ENCODE results near the gene DEPP1.

DEPP1 gene

DNA sequence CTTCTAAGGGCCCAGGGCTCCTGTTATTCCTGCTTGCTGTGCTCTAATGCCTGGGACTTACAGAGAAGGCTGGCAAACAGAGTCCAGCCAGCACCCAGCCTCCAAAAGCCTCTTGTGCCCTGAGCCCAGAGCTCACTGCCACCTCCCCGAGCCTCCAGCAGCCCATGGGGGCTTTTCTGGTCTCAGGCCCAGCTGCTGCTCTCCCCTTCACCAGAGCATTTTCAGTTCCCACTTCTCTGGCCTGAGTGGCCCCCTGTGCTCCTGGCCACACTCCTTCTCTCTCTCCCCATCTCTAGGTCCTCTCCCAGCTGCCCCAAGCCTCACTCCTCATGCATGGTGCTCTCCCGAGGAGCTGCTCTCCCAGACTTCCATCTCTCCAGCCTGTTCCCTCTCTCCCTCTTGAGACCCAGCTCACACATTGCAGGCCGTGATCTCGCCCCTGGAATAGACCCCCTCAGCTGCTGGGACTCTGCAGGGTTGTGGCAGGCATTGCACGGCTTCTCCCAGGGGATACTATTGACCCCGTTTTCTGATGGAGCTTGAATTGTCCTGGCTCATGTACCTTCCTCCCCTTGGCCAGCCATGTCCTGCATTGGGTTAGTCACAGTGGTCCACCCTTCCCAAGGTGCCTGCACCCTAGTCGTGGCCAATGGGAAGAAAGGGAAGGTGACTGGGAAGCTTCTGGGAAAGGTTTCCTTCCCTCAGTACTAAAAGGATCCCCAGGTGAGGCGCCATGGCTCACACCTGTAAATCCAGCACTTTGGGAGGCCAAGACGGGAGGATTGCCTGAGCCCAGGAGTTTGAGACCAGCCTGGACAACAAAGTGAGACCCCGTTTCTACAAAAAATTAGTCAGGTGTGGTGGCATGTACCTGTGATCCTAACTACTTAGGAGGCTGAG is 28.0 kb downstream of the DEPP1 start:
- no peak for DNase-seq

DNA sequence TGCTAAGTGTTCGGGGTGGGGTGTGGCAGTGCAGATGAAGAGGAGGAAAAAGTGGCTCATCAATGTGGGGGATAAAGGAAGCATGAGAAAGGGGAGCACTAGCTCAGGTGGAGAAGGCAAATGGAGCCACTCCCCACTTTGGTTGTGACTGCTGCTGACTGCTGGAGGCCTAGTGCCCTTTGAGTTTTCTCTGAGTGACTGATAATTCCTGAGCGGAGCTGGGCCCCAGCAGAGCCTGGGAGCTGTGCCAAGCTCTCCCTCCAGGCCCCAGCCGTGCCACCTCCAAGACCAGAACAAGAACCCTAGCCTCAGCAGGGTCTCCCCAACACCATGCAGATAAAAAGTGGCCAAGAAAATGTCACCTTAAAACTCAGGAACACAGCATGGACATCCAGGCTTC is 28.7 kb downstream of the DEPP1 start:
- DNase-seq = no peak

DNA sequence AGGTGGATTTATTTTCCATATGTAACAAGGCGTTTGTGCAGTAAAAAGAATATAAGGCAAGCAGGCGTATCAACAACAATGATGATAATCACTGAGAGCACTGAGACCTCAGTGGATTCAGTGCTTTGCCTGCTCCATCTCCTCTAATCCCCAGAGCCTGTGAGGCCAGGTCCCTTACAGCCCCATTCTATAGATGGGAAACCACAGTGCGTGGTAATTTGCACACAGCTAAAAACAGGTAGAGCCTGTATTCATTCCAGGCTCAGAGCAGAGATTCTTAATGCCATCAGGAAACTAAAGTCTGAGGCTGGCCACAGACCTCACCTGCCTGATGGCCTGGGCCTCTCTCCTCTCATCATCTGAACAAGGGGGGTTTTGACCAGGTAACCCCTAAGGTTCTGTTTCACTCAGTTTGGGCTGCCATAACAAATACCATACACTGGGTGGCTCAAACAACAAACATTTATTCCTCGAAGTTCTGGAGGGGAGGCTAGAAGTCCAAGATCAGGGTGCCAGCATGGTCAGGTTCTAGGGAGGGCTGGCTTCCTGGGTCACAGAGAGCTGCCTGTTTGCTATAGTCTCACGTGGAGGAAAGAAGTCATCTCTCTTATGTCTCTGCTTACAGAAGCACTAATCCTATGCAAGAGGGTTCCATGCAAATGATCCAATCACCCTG is 29.3 kb downstream of the DEPP1 start:
- no peak for DNase-seq

DNA sequence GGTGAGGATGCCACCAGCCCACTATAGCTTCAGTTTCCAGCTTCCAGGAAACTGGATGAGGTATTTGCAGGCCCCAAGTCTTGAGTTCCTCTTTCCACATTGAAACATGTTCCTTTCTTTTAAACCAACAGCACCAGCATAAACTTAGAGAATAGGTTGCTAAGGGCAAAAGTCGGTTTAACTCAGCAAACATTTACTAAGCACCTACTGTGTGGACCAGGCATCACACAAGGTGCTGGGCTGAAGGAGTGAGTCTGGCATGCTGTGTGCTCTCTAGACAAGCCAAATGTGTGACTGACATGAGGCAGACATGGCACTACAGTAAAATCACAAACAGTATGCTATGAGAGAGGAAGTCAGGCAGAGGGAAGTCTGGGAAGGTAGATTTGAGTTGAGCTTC is 30.0 kb downstream of the DEPP1 start:
- DNase-seq = no peak

- no peak for DNase-seq
Observed at GRCh38 chr10:44947371-44948152, 31.0 kb downstream of the DEPP1 start.

DNA sequence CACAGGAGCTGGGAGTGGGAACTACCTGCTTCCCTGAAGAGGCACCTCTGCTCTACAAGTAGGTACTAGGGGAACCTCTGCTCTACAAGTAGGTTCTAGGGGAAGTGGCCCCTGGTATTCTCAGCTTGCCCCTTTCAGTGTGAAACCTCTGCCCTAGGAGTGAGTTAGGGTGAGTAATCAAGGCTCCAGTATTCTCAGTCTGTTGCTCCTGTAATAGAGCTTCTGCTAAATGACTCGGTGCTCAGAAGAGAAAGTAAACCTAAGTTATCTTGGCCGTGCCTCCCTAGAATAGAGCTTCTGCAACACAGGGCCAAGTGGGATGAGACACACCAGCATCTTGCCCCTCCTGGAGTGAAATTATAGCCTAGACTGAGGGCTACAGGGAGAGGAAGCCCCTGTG is 32.4 kb downstream of the DEPP1 start:
- no peak for DNase-seq

GRCh38 chr10:44944354-44944753 is 34.3 kb downstream of the DEPP1 start:
- no peak for DNase-seq

DNA sequence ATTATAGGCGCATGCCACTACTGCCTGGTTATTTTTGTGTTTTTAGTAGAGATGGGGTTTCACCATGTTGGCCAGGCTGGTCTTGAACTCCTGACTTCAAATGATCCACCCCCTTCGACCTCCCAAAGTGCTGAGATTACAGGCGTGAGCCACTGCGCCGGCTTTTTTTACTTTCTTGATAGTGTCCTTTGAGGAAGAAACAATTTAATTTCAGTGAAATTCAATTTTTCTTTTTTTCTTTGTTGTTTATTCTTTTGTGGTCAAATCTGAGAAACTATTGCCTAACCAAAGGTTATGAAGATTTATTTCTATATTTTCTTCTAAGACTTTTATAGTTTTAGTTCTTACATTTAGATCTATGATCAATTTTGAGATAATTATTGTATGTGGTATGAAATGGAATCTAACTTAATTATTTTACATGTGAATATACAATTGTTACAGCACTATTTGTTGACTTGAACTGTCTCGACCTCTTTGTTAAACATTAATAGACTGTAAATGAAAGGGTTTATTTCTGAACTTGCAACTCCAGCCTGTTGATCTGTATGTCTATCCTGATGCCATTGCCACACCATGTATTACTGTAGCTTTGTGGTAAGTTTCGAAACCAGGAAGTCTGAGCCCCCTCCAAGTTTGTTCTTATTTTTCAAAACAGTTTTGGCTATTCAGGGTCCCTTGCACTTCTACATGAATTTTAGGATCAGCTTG is 38.8 kb downstream of the DEPP1 start:
- DNase-seq = no peak

DNA sequence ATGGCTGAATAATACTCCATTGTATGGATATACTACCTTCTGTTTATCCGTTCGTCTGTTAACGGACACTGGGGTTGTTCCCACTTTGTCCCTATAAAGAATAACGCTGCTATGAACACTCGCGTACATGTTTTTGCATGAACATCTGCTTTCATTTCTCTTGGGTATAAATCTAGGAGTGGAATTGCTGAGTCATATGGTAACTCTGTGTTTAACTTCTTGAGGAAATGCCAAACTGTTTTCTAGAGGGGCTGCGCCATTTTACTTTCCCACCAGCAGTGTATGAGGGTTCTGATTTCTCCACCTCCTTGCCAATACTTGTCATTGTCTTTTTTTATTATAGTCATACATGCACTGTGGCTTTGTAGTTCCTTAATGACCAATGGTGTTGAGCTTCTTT is 39.7 kb downstream of the DEPP1 start:
- no peak for DNase-seq

DNA sequence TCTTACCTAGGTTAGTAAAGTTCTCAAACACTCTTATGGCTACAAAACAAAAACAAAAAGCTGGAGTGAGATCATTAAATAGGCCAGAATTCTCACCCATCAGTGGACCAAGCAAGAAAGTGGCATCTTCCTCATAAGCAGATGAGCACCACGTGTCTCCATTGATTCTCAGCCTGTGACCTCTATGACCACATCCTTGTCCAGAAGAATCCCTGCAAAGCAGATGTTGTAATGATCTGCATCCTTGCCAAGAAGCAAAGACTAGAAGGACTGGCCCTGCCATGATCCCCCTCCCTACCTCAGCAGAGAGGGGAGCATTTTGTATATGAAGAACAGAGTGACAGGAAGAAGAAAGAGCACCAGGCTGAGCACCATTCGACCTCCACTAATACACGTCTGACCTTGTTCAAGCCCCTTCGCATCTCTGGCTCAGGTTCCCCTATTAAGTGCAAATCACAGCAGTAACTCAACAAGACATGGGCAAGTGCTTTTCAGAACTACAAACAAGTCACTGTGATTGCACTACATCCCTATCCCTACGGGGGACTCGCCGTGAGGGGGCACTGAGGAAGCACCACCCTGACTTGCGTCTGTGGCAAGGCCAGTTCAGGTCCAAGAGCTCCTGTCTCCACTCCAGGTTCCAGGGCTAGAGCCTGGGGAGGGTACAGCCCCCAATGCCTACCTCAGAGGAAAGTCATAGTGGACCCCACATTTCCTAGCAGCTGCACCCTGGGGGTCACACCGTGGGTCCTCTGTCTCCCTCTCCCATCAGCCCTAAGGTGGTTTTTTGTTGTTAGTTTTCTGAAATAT is 41.2 kb downstream of the DEPP1 start:
- DNase-seq = no peak

DNA sequence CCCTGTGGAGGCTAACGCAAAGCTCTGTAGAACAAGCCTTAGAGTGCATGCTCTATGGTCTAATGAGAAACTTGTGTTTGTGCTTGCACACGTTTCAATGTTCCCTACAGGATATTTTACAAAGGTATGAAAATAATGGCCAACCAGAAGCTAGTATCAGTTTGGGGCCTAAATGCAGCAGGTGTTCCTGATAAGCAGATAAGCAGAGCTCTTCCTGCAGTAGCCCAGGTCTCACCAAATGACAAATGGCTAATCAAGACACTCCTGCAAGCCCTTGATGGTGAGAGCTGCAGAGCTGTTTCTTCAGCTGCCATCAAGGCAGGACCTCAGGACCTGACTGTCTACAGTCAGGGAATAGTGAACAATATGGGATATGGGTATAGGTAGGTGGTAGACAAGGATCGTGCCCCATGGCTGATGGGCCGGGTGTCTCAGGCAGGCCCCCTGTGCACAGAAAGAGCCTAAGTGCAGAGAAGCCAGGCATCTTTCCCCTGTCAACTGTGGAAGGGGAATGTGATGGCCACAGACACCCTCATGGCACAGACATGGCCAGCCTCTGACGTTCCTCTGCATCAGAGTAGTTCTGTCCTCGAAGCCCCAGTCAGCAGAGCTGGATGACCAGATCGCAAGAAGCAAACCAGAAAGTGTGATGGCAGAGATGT is 42.2 kb downstream of the DEPP1 start:
- no peak for DNase-seq

DNA sequence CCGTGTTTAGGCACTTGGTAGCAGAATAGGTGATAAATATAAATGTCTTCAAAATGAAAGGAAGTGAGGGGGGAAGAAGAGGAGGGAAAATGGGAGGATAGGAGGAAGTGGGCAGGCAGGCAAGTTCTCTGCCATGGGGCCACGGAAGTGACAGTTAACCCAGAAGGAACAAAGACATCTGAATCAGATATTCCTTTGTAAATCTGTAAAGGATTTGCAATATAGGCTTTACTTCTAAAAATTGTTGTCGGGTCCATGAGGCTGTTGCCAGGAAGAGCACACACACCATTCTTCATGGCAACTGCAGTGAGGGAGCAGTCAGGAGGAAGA is 42.7 kb downstream of the DEPP1 start:
- no peak for DNase-seq

GRCh38 chr10:44935201-44935965 is 43.2 kb downstream of the DEPP1 start:
- DNase-seq = no peak

DNA sequence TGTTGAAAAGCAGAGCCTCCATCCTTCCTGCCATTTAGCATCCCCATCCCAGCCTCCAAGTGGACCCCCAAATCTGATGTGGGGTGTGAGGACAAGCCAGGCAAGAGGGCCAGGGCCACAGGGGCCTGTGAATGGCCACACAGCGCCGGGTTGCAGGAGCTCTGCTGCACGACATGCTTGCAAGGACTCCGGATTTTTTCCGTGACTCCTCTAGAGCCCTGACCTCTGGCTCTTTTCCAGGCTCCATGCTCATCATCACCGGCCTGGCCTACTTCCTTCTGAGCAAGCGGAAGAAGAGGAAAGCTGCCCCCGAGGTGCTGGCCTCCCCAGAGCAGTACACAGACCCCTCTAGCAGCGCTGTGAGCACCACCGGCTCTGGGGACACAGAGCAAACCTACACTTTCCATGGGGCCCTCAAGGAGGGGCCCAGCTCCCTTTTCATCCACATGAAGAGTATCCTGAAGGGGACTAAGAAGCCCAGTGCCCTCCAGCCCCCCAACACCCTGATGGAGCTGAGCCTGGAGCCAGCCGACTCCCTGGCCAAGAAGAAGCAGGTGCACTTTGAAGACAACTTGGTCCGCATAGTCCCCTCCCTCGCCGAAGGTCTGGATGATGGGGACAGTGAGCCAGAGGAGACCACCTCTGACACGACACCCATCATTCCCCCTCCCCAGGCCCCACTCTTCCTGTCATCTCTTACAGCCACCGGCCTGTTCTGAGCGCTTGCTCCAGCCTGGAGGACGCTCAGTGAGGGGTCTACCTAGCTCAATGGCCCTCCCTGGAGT is 44.0 kb downstream of the DEPP1 start:
- no peak for DNase-seq

DNA sequence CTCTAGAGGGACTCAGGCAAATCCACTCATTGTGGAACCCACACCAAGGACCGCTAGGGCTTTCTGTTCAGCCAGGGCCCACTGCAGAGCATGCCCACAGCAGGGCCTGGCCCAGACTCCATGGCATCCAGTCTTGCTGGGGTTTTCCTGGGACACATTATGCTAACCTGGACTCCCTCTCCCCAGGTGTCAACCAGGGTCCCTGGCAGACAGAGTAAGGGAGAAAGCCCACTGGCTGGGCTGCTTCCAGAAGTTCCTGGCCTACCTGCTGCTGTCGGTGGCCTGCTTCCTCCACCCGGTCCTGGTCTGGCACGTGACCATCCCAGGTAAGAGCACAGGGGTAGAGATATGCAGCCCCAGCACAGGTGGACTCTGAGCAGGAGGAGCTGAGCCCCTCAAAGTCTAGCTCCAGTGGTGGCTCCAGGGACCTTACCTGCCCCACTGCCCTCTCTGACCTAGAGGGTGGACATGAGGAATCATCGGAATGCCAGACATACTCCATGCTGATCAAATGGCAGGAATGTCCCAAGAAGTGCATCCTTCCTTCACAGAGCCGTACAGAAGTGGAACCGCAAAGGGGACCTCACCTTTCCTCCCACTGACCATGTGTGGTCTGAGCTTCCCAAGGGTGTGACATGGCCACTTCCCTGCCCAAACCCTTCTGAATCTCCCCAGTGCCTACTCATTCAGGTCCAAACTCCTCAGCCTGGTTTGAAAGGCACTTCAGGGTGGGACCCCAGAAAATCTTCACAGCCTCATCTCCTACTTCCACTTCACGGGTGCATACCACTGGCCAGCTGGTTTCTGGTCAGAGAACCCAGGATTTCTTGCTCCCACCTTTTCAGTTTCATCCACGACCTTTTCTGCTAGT is 44.9 kb downstream of the DEPP1 start:
- no peak for DNase-seq

GRCh38 chr10:44932517-44933450 is 45.8 kb downstream of the DEPP1 start:
- no peak for DNase-seq

DNA sequence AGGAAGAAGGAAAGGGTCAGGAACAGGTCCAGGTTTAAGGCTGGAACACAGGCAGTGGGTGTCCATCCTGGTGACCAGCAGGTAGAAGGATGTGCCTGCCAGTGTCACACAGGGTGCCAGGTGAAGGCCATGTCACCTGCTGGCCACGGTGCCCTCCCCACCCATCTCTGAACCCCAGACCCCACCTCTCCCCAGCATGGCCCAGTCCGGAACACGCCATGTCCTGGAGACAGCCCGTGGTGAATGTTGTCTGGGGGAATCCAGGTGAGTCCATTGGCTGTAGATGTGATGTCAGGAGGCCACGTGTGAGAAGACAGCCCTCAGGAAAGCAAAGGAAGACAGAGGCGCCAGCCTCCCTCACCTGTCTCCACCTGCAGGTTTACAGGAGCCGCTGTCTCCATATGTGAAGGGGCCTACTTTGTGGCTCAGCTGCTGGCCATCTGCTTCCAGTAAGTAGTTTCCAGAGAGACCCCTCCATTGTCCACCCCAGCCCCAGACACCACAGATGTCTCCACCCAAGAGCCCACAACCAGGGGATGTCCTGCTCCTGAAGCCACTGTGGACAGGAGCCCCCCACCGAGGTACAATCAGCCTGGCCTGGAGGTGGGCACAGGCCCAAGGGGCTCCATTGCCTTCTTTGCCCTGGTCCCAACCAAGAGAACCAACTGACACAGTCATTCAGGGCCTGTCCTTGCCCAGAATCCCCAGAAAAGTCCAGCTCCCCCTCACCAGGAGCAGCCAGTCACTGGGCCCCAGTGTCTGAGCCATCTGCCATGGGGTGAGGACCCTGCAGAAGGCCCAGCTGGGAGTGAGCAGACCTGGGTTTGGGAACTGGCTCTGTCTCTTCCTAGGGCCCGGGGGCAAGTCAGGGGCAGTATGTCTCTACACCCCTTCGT is 46.7 kb downstream of the DEPP1 start:
- DNase-seq = no peak

Data from NCI-H2227 treated with DMSO at 0.1 percent for 48 hours (cell line).